HEK293 (cell line): ENCODE data around the gene RBMY1D.

Experiments
- CTCF ChIA-PET: fragments of 350-600 bp; formaldehyde crosslinking; extraction: SDS; loops from one replicate; lab custom pipeline; 2021; ENCODE audit warnings: antibody characterized with exemption; lab: Yijun Ruan, JAX
- POLR2A ChIA-PET: fragments of 300-600 bp; formaldehyde crosslinking; extraction: SDS; loops from one replicate; lab custom pipeline; 2020; ENCODE audit warnings: antibody characterized with exemption, inconsistent platforms; lab: Yijun Ruan, JAX
- H3K27ac ChIP-seq: fragments of 200-500 bp; sonication (Bioruptor generic); 2 replicates; pipeline ENCODE4 v1.5.1; 2014; ENCODE audit warnings: low read depth, low read length, control low read depth, inconsistent platforms; ENCODE audit errors: extremely low read depth
- H3K36me3 ChIP-seq, 2 experiments: fragments of 200-500 bp in 1 of 2; sonication (Bioruptor generic) in 1 of 2; 1 replicate in 1 of 2; 2 replicates in 1 of 2; pipeline ENCODE4 v1.5.1; 2014 to 2017; ENCODE audit warnings: inconsistent platforms in 2 of 2, low read length in 2 of 2; ENCODE audit not compliant: control insufficient read depth in 2 of 2, insufficient read depth in 1 of 2
- H3K4me1 ChIP-seq: fragments of 200-500 bp; sonication (Bioruptor generic); 2 replicates; pipeline ENCODE4 v1.5.1; 2014; ENCODE audit warnings: mild to moderate bottlenecking, low read length, inconsistent platforms; ENCODE audit not compliant: control insufficient read depth, insufficient read depth
- H3K4me3 ChIP-seq: 2 replicates; pipeline ENCODE4 v1.5.1; 2011; ENCODE audit warnings: low read depth, mild to moderate bottlenecking, control low read depth, low read length, moderate library complexity
- H3K9me3 ChIP-seq: fragments of 200-500 bp; sonication (Bioruptor generic); 2 replicates; pipeline ENCODE4 v1.5.1; 2014; ENCODE audit warnings: low read depth, low read length, inconsistent platforms; ENCODE audit not compliant: control insufficient read depth, insufficient read depth
- FEZF1 ChIP-seq: fragments of 450-650 bp; formaldehyde crosslinking; IDR thresholded peaks from 2 replicates; pipeline ENCODE4 v1.5.1; 2016; ENCODE audit warnings: missing biosample characterization, missing genetic modification characterization
- GLIS1 ChIP-seq: fragments of 450-650 bp; formaldehyde crosslinking; IDR thresholded peaks from 2 replicates; pipeline ENCODE4 v1.5.1; 2016; ENCODE audit warnings: missing biosample characterization, missing genetic modification characterization
- IKZF3 ChIP-seq: fragments of 450-650 bp; IDR thresholded peaks from 2 replicates; pipeline ENCODE4 v1.5.0; 2018; ENCODE audit warnings: missing biosample characterization, mild to moderate bottlenecking, missing genetic modification characterization, moderate library complexity
- KLF8 ChIP-seq: fragments of 450-650 bp; formaldehyde crosslinking; IDR thresholded peaks from 2 replicates; pipeline ENCODE4 v1.5.1; 2016; ENCODE audit warnings: missing biosample characterization, missing genetic modification characterization
- REPIN1 ChIP-seq: fragments of 450-650 bp; formaldehyde crosslinking; IDR thresholded peaks from 2 replicates; pipeline ENCODE4 v1.5.1; 2017; ENCODE audit warnings: missing biosample characterization, missing genetic modification characterization, low read depth
- SALL2 ChIP-seq: fragments of 450-650 bp; formaldehyde crosslinking; IDR thresholded peaks from 2 replicates; pipeline ENCODE4 v1.5.0; 2017; ENCODE audit warnings: missing biosample characterization, mild to moderate bottlenecking, missing genetic modification characterization, borderline replicate concordance
- SCRT1 ChIP-seq: fragments of 450-650 bp; formaldehyde crosslinking; IDR thresholded peaks from 2 replicates; pipeline ENCODE4 v1.5.1; 2016; ENCODE audit warnings: missing biosample characterization, missing genetic modification characterization, borderline replicate concordance
- YY1 ChIP-seq: fragments of 450-650 bp; formaldehyde crosslinking; IDR thresholded peaks from 2 replicates; pipeline ENCODE4 v1.5.1; 2018; ENCODE audit warnings: missing biosample characterization, missing genetic modification characterization
- YY2 ChIP-seq: fragments of 450-650 bp; formaldehyde crosslinking; IDR thresholded peaks from 2 replicates; pipeline ENCODE4 v1.5.1; 2016; ENCODE audit warnings: missing biosample characterization, missing genetic modification characterization
- ZFP37 ChIP-seq: fragments of 450-650 bp; formaldehyde crosslinking; IDR thresholded peaks from 2 replicates; pipeline ENCODE4 v1.5.1; 2016; ENCODE audit warnings: missing biosample characterization, missing genetic modification characterization
- ZFP69B ChIP-seq: fragments of 450-650 bp; formaldehyde crosslinking; IDR thresholded peaks from 2 replicates; pipeline ENCODE4 v1.5.1; 2016; ENCODE audit warnings: missing biosample characterization, missing genetic modification characterization
- ZIC2 ChIP-seq: fragments of 450-650 bp; formaldehyde crosslinking; IDR thresholded peaks from 2 replicates; pipeline ENCODE4 v1.5.1; 2016; ENCODE audit warnings: missing biosample characterization, missing genetic modification characterization
- ZNF174 ChIP-seq: fragments of 450-650 bp; formaldehyde crosslinking; IDR thresholded peaks from 2 replicates; pipeline ENCODE4 v1.5.0; 2017; ENCODE audit warnings: missing biosample characterization, mild to moderate bottlenecking, missing genetic modification characterization
- ZNF501 ChIP-seq: fragments of 450-650 bp; formaldehyde crosslinking; IDR thresholded peaks from 2 replicates; pipeline ENCODE4 v1.5.1; 2016; ENCODE audit warnings: missing biosample characterization, missing genetic modification characterization
- ZNF510 ChIP-seq: fragments of 450-650 bp; formaldehyde crosslinking; IDR thresholded peaks from 2 replicates; pipeline ENCODE4 v1.5.1; 2018; ENCODE audit warnings: mild to moderate bottlenecking, missing genetic modification characterization, missing biosample characterization; ENCODE audit not compliant: insufficient replicate concordance
- ZNF514 ChIP-seq: fragments of 450-650 bp; formaldehyde crosslinking; IDR thresholded peaks from 2 replicates; pipeline ENCODE4 v1.5.1; 2016; ENCODE audit warnings: missing biosample characterization, missing genetic modification characterization
- ZNF521 ChIP-seq: fragments of 450-650 bp; formaldehyde crosslinking; IDR thresholded peaks from 2 replicates; pipeline ENCODE4 v1.5.1; 2017; ENCODE audit warnings: missing biosample characterization, mild to moderate bottlenecking, missing genetic modification characterization
- ZNF560 ChIP-seq: fragments of 450-650 bp; formaldehyde crosslinking; IDR thresholded peaks from 2 replicates; pipeline ENCODE4 v1.5.1; 2017; ENCODE audit warnings: missing biosample characterization, missing genetic modification characterization, borderline replicate concordance
- ZNF571 ChIP-seq: fragments of 450-650 bp; formaldehyde crosslinking; IDR thresholded peaks from 2 replicates; pipeline ENCODE4 v1.5.0; 2017; ENCODE audit warnings: missing biosample characterization, missing genetic modification characterization
- ZNF610 ChIP-seq: fragments of 450-650 bp; formaldehyde crosslinking; IDR thresholded peaks from 2 replicates; pipeline ENCODE4 v1.5.1; 2016; ENCODE audit warnings: missing biosample characterization, missing genetic modification characterization, borderline replicate concordance
- ZNF623 ChIP-seq: fragments of 450-650 bp; formaldehyde crosslinking; IDR thresholded peaks from 2 replicates; pipeline ENCODE4 v1.5.1; 2016; ENCODE audit warnings: missing biosample characterization, missing genetic modification characterization
- ZNF654 ChIP-seq: fragments of 450-650 bp; formaldehyde crosslinking; IDR thresholded peaks from 2 replicates; pipeline ENCODE4 v1.5.1; 2016; ENCODE audit warnings: low read depth, missing biosample characterization, missing genetic modification characterization
- ZNF768 ChIP-seq: fragments of 450-650 bp; formaldehyde crosslinking; IDR thresholded peaks from 2 replicates; pipeline ENCODE4 v1.5.1; 2018; ENCODE audit warnings: missing biosample characterization, mild to moderate bottlenecking, missing genetic modification characterization
- ZSCAN16 ChIP-seq: fragments of 450-650 bp; formaldehyde crosslinking; IDR thresholded peaks from 2 replicates; pipeline ENCODE4 v1.5.1; 2016; ENCODE audit warnings: missing biosample characterization, missing genetic modification characterization
- TF ChIP-seq, protein P1 (sequence below): fragments of 450-650 bp; formaldehyde crosslinking; IDR thresholded peaks from 2 replicates; pipeline ENCODE4 v1.5.1; 2016; ENCODE audit warnings: missing biosample characterization, missing genetic modification characterization
- TF ChIP-seq, protein P2 (sequence below): fragments of 450-650 bp; formaldehyde crosslinking; IDR thresholded peaks from 2 replicates; pipeline ENCODE4 v1.5.1; 2017; ENCODE audit warnings: missing biosample characterization, missing genetic modification characterization
- TF ChIP-seq, protein P3 (sequence below): fragments of 450-650 bp; formaldehyde crosslinking; IDR thresholded peaks from 2 replicates; pipeline ENCODE4 v1.5.1; 2017; ENCODE audit warnings: missing biosample characterization, mild to moderate bottlenecking, missing genetic modification characterization, moderate library complexity
- TF ChIP-seq, protein P4 (sequence below): fragments of 450-650 bp; formaldehyde crosslinking; IDR thresholded peaks from 2 replicates; pipeline ENCODE4 v1.5.1; 2016; ENCODE audit warnings: missing biosample characterization, missing genetic modification characterization

The RBMY1D gene

DNA sequence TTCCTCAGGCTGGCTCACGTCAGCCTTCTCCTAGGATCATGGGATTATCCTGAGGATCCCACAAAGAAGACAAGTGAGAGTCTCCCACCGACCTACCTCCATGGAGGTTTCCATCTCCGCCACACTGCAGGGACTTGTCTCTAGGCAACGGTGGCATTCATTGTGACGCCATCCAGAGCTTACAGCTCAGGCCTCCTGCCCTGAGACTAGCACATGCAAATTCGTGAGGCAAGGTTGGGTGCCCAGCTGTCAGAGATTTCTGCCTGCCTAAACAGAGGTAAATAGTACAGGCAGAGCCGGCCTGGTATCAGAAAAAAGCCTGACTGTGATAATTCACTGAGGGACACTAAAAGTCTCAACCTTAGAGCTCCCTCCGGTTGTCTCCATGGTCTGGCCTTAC is 58.0 kb downstream of the RBMY1D start:
- Histone ChIP-seq H3K4me1 (no peaks in the 10 kb centered on the region), H3K36me3 (no peaks in the 10 kb centered on the region), H3K9me3 (no peaks in the 10 kb centered on the region), H3K27ac (no peak overlapping the region), H3K4me3 (no peak overlapping the region)
- CTCF ChIA-PET = no interaction called here
- POLR2A ChIA-PET = no interaction called here
- TF ChIP-seq YY2 (tag by site-specific recombination) (no peak), ZFP69B (tag by site-specific recombination) (no peak), ZFP37 (tag by site-specific recombination) (no peak), REPIN1 (tag by site-specific recombination) (no peak), ZNF510 (tag by site-specific recombination) (no peak), GLIS1 (tag by site-specific recombination) (no peak), ZNF560 (tag by site-specific recombination) (no peak), FEZF1 (tag by site-specific recombination) (no peak), IKZF3 (tag by site-specific recombination) (no peak), ZNF514 (no peak), ZNF610 (tag by site-specific recombination) (no peak), KLF8 (tag by site-specific recombination) (no peak), ZNF521 (tag by site-specific recombination) (no peak), ZNF174 (tag by site-specific recombination) (no peak), ZIC2 (tag by site-specific recombination) (no peak), SCRT1 (tag by site-specific recombination) (no peak), ZNF768 (tag by site-specific recombination) (no peak)
- TF ChIP-seq, protein P1, sequence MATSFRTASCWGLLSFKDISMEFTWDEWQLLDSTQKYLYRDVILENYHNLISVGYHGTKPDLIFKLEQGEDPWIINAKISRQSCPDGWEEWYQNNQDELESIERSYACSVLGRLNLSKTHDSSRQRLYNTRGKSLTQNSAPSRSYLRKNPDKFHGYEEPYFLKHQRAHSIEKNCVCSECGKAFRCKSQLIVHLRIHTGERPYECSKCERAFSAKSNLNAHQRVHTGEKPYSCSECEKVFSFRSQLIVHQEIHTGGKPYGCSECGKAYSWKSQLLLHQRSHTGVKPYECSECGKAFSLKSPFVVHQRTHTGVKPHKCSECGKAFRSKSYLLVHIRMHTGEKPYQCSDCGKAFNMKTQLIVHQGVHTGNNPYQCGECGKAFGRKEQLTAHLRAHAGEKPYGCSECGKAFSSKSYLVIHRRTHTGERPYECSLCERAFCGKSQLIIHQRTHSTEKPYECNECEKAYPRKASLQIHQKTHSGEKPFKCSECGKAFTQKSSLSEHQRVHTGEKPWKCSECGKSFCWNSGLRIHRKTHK = no peak

DNA sequence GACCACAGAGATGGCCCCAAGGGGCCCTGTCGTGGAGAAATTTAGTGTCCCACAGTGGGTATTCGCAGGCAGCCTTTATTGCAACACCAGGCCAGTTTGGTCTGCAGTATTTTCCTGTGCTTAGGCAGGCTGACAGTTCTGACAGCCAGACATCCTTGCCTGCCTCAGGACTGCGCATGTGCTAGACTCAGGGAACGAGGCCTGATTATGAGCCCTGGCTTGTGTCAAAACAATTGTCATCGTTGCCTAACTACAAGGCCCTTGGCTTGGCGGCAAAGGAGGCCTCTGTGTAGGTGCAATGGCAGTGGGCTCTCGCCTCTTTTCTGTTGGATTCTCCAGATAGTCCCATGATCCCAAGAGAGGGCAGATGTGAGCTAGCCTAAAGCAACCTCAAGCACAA is 59.3 kb downstream of the RBMY1D start:
- CTCF ChIA-PET = no interaction called here
- TF ChIP-seq ZNF654 (tag by site-specific recombination) (no peak), ZNF571 (tag by site-specific recombination) (no peak), ZNF623 (tag by site-specific recombination) (no peak), SALL2 (no peak), ZNF501 (tag by site-specific recombination) (no peak), ZSCAN16 (no peak), YY1 (no peak)
- TF ChIP-seq, protein P2, sequence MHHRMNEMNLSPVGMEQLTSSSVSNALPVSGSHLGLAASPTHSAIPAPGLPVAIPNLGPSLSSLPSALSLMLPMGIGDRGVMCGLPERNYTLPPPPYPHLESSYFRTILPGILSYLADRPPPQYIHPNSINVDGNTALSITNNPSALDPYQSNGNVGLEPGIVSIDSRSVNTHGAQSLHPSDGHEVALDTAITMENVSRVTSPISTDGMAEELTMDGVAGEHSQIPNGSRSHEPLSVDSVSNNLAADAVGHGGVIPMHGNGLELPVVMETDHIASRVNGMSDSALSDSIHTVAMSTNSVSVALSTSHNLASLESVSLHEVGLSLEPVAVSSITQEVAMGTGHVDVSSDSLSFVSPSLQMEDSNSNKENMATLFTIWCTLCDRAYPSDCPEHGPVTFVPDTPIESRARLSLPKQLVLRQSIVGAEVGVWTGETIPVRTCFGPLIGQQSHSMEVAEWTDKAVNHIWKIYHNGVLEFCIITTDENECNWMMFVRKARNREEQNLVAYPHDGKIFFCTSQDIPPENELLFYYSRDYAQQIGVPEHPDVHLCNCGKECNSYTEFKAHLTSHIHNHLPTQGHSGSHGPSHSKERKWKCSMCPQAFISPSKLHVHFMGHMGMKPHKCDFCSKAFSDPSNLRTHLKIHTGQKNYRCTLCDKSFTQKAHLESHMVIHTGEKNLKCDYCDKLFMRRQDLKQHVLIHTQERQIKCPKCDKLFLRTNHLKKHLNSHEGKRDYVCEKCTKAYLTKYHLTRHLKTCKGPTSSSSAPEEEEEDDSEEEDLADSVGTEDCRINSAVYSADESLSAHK = no peak
- TF ChIP-seq, protein P3, sequence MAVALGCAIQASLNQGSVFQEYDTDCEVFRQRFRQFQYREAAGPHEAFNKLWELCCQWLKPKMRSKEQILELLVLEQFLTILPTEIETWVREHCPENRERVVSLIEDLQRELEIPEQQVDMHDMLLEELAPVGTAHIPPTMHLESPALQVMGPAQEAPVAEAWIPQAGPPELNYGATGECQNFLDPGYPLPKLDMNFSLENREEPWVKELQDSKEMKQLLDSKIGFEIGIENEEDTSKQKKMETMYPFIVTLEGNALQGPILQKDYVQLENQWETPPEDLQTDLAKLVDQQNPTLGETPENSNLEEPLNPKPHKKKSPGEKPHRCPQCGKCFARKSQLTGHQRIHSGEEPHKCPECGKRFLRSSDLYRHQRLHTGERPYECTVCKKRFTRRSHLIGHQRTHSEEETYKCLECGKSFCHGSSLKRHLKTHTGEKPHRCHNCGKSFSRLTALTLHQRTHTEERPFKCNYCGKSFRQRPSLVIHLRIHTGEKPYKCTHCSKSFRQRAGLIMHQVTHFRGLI (tag by site-specific recombination) = no peak
- TF ChIP-seq, protein P4, sequence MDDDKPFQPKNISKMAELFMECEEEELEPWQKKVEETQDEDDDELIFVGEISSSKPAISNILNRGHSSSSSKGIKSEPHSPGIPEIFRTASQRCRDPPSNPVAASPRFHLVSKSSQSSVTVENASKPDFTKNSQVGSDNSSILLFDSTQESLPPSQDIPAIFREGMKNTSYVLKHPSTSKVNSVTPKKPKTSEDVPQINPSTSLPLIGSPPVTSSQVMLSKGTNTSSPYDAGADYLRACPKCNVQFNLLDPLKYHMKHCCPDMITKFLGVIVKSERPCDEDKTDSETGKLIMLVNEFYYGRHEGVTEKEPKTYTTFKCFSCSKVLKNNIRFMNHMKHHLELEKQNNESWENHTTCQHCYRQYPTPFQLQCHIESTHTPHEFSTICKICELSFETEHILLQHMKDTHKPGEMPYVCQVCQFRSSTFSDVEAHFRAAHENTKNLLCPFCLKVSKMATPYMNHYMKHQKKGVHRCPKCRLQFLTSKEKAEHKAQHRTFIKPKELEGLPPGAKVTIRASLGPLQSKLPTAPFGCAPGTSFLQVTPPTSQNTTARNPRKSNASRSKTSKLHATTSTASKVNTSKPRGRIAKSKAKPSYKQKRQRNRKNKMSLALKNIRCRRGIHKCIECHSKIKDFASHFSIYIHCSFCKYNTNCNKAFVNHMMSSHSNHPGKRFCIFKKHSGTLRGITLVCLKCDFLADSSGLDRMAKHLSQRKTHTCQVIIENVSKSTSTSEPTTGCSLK (tag by site-specific recombination) = no peak
- POLR2A ChIA-PET = no interaction called here

More for the DNA sequence above, 59.3 kb downstream of the RBMY1D start:
- Histone ChIP-seq H3K36me3 (no peaks in the 10 kb centered on the region), H3K9me3 (no peaks in the 10 kb centered on the region), H3K4me1 (no peaks in the 10 kb centered on the region), H3K4me3 (no peak overlapping the region), H3K27ac (no peak overlapping the region)
